Neural progenitor cell (in vitro differentiated cells): ENCODE measurements around the gene UBAC1. TPM values are rescaled to one million over a fixed set of nuclear protein-coding genes. Genes with fewer than 3 reads are reported as not detected.

Experiments
- DNase-seq: peaks from one replicate; pipeline ENCODE4 v3.0.0-alpha.2; 2016; ENCODE audit warnings: low spot score
- H2AFZ ChIP-seq: fragments of 200-600 bp; sonication (generic); replicated peaks from 2 replicates; pipeline ENCODE4 v1.6.1; 2016; ENCODE audit warnings: antibody characterized with exemption
- H3F3A ChIP-seq: fragments of 200-600 bp; sonication (generic); 2 replicates; pipeline ENCODE4 v1.6.1; 2016; ENCODE audit warnings: antibody characterized with exemption, low read depth
- H3K27ac ChIP-seq: fragments of 200-600 bp; sonication (generic); 2 replicates; pipeline ENCODE4 v1.5.1; 2016; ENCODE audit warnings: mild to moderate bottlenecking
- H3K27me3 ChIP-seq: fragments of 200-600 bp; sonication (generic); 2 replicates; pipeline ENCODE4 v1.6.1; 2016; ENCODE audit warnings: mild to moderate bottlenecking, moderate library complexity
- H3K36me3 ChIP-seq: fragments of 200-600 bp; sonication (generic); 2 replicates; pipeline ENCODE4 v1.5.1; 2016
- H3K4me1 ChIP-seq: fragments of 200-600 bp; sonication (generic); 2 replicates; pipeline ENCODE4 v1.6.1; 2016; ENCODE audit warnings: mixed run types
- H3K4me2 ChIP-seq: fragments of 200-600 bp; sonication (generic); 2 replicates; pipeline ENCODE4 v1.6.1; 2016
- H3K4me3 ChIP-seq: fragments of 200-600 bp; sonication (generic); 2 replicates; pipeline ENCODE4 v1.5.1; 2016
- H3K79me2 ChIP-seq: fragments of 200-600 bp; sonication (generic); 2 replicates; pipeline ENCODE4 v1.6.1; 2016; ENCODE audit warnings: low read depth
- H3K9ac ChIP-seq: fragments of 200-600 bp; sonication (generic); 2 replicates; pipeline ENCODE4 v1.6.1; 2016
- H3K9me3 ChIP-seq: fragments of 200-600 bp; sonication (generic); 2 replicates; pipeline ENCODE4 v1.5.1; 2016; ENCODE audit warnings: low read depth
- H4K20me1 ChIP-seq: fragments of 200-600 bp; sonication (generic); 2 replicates; pipeline ENCODE4 v1.6.1; 2016; ENCODE audit warnings: low read depth
- H3K27ac Mint-ChIP-seq: 3 replicates; pipeline ENCODE4 v1.8.0; 2021; ENCODE audit warnings: mixed read lengths
- H3K27me3 Mint-ChIP-seq: 2 replicates; pipeline ENCODE4 v1.8.0; 2022; ENCODE audit warnings: low read depth, mild to moderate bottlenecking, inconsistent platforms, moderate library complexity, mixed read lengths; ENCODE audit not compliant: insufficient read depth
- H3K36me3 Mint-ChIP-seq: 3 replicates; pipeline ENCODE4 v1.8.0; 2021; ENCODE audit warnings: mixed read lengths
- H3K4me1 Mint-ChIP-seq: 3 replicates; pipeline ENCODE4 v1.8.0; 2021; ENCODE audit warnings: mixed read lengths
- H3K4me3 Mint-ChIP-seq: 3 replicates; pipeline ENCODE4 v1.8.0; 2021; ENCODE audit warnings: mild to moderate bottlenecking, moderate library complexity, mixed read lengths
- H3K9me3 Mint-ChIP-seq: 3 replicates; pipeline ENCODE4 v1.8.0; 2020; ENCODE audit warnings: mixed read lengths
- EZH2 ChIP-seq: fragments of 200-600 bp; sonication (generic); IDR thresholded peaks from 2 replicates; pipeline ENCODE4 v1.6.1; 2017; ENCODE audit warnings: antibody characterized with exemption, mild to moderate bottlenecking, moderate library complexity
- EZH2phosphoT487 ChIP-seq: fragments of 200-600 bp; sonication (generic); IDR thresholded peaks from 2 replicates; pipeline ENCODE4 v1.6.1; 2017; ENCODE audit warnings: antibody characterized with exemption
- total RNA-seq: library from RNA; depleted of rRNA; stranded (reverse); fragments of >200 nt; gene quantifications from 2 replicates; pipeline ENCODE4 v1.2.3, GENCODE V29; 2015; ENCODE audit warnings: low replicate concordance
- TF ChIP-seq, protein P1 (sequence below): fragments of 200-600 bp; sonication (generic); IDR thresholded peaks from 2 replicates; pipeline ENCODE4 v1.5.1; 2017; ENCODE audit warnings: antibody characterized with exemption, mild to moderate bottlenecking

Gene UBAC1
- total RNA-seq, 1 donor from 2014 or later, result 66.0 TPM

DNA sequence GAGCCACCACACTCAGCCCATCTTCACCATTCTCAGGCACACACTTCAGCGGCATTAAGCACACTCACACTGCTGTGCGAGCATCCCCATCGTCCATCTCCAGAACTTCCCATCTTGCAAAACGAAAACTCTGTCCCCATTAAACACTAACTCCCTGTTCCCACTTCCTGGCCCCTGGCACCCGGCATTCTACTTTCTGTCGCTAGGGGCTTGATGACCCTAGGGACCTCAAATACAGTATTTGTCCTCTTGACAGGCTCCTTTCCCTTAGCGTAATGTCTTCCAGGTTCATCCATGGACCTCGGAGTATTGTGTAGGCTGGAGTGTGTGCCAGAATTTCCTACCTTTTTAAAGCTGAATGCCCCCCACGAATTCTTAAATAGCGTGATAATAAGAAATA is 14.7 kb upstream of the UBAC1 start:
- no peaks in the 10 kb centered on the region for H3K9me3 ChIP-seq

DNA sequence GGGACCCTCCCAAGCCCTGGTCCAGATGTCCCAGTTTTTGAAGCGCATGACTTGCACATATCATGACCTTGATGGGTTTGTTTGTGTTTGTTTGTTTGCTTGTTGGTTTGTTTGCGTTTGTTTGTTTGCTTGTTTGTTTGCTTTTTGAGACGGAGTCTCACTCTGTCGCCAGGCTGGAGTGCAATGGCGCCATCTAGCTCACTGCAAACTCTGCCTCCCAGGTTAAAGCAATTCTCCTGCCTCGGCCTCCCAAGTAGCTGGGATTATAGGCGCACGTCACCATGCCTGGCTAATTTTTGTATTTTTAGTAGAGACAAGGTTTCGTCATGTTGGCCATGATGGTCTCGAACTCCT is 13.0 kb upstream of the UBAC1 start:
- peaks cover 11% of the 10 kb centered on the region for H4K20me1 ChIP-seq
- Mint-ChIP-seq H3K27me3 (peaks cover 9% of the 10 kb centered on the region), H3K9me3 (no peaks in the 10 kb centered on the region), H3K4me3 (no peak overlapping the region), H3K4me1 (peaks cover 7% of the 10 kb centered on the region), H3K27ac (no peak overlapping the region), H3K36me3 (no peaks in the 10 kb centered on the region)
- H3K27ac ChIP-seq, result no peak overlapping the region
- H3K4me1 ChIP-seq, result peaks cover 7% of the 10 kb centered on the region
- H3K27me3 ChIP-seq, result peaks cover 14% of the 10 kb centered on the region
- H3F3A ChIP-seq, result no peaks in the 10 kb centered on the region
- DNase-seq, result no peak
- no peak overlapping the region for H3K4me3 ChIP-seq
- TF ChIP-seq EZH2phosphoT487, result no peak
- TF ChIP-seq, protein P1, sequence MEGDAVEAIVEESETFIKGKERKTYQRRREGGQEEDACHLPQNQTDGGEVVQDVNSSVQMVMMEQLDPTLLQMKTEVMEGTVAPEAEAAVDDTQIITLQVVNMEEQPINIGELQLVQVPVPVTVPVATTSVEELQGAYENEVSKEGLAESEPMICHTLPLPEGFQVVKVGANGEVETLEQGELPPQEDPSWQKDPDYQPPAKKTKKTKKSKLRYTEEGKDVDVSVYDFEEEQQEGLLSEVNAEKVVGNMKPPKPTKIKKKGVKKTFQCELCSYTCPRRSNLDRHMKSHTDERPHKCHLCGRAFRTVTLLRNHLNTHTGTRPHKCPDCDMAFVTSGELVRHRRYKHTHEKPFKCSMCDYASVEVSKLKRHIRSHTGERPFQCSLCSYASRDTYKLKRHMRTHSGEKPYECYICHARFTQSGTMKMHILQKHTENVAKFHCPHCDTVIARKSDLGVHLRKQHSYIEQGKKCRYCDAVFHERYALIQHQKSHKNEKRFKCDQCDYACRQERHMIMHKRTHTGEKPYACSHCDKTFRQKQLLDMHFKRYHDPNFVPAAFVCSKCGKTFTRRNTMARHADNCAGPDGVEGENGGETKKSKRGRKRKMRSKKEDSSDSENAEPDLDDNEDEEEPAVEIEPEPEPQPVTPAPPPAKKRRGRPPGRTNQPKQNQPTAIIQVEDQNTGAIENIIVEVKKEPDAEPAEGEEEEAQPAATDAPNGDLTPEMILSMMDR, result peak; percentile 41
- no peak overlapping the region for H3K4me2 ChIP-seq
- H3K9me3 ChIP-seq, result no peaks in the 10 kb centered on the region
- no peaks in the 10 kb centered on the region for H3K36me3 ChIP-seq
- no peak overlapping the region for H2AFZ ChIP-seq
- H3K79me2 ChIP-seq, result no peaks in the 10 kb centered on the region
- H3K9ac ChIP-seq, result no peak overlapping the region

More for the DNA sequence above, 14.7 kb upstream of the UBAC1 start:
- no peak for TF ChIP-seq EZH2
- TF ChIP-seq, protein P1, result peak; percentile 33
- TF ChIP-seq EZH2phosphoT487, result no peak
- peaks cover 7% of the 10 kb centered on the region for H3K4me1 ChIP-seq
- no peaks in the 10 kb centered on the region for H3F3A ChIP-seq
- H3K27ac Mint-ChIP-seq, result no peak overlapping the region
- H2AFZ ChIP-seq, result no peak overlapping the region
- no peak overlapping the region for H3K4me3 Mint-ChIP-seq
- no peak overlapping the region for H3K9ac ChIP-seq
- no peaks in the 10 kb centered on the region for H3K36me3 Mint-ChIP-seq
- no peaks in the 10 kb centered on the region for H3K9me3 Mint-ChIP-seq
- H3K4me2 ChIP-seq, result no peak overlapping the region
- H3K4me1 Mint-ChIP-seq, result peaks cover 7% of the 10 kb centered on the region
- peaks cover 5% of the 10 kb centered on the region for H3K27me3 Mint-ChIP-seq
- peaks cover 13% of the 10 kb centered on the region for H3K27me3 ChIP-seq
- no peak overlapping the region for H3K27ac ChIP-seq
- no peak overlapping the region for H3K4me3 ChIP-seq
- no peak for DNase-seq
- H3K36me3 ChIP-seq, result no peaks in the 10 kb centered on the region
- H3K79me2 ChIP-seq, result no peaks in the 10 kb centered on the region
- peaks cover 11% of the 10 kb centered on the region for H4K20me1 ChIP-seq

DNA sequence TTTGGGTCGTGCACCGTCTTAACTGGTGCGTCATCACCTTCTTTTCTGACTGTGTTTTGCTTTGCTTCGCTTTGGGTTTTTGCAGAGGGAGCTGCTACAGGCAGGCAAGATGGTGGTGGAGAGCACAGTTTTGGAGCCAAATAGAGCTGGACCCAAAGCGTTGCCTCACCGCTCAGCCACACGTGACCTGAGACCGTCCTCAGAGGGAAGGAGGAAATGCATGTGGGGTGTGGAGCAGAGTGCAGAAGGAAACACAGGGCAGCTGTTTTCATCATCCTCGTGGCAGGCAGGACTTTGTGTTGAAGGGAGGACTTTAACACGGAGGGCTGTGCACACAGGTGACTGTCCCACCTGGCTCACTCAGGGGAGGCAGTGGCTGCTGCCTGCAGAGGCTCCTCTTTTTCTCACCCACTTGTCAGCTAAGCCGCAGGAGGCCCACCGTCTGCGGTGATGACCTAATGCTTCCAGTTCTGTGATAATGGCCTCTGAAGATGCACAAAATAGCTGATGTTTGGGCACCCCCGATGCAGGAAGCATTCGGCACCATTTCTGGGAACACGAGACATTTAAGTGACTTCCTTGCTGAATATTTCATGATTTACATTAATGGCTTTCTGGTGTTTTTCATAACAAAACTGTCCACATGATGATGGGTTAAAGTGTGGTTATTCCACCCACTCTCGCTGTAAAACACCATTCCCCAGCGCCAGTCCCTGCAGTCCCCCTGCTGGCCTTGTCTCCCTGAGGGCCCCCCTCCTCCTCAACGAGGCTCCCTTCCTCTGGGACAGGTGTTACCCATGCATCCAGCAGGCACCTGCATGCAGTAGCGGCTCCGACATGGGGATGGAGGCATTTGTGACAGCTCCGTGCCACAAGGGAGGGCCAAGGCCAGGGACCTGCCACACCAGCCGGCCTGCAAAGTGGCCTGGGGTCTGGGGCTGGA is 12.4 kb upstream of the UBAC1 start:
- H3K36me3 Mint-ChIP-seq, result no peaks in the 10 kb centered on the region

More for the DNA sequence above, 12.4 kb upstream of the UBAC1 start:
- no peak overlapping the region for H3K27ac Mint-ChIP-seq
- TF ChIP-seq, protein P1, result no peak
- TF ChIP-seq EZH2 (no peak), EZH2phosphoT487 (no peak)
- H3K36me3 ChIP-seq, result no peaks in the 10 kb centered on the region
- H3K9me3 ChIP-seq, result no peaks in the 10 kb centered on the region
- peaks cover 2% of the 10 kb centered on the region for H3F3A ChIP-seq
- H3K4me1 ChIP-seq, result peaks cover 7% of the 10 kb centered on the region
- peaks cover 14% of the 10 kb centered on the region for H3K27me3 ChIP-seq
- no peaks in the 10 kb centered on the region for H3K79me2 ChIP-seq
- H3K4me3 Mint-ChIP-seq, result no peak overlapping the region
- peaks cover 7% of the 10 kb centered on the region for H3K4me1 Mint-ChIP-seq
- no peak overlapping the region for H3K27ac ChIP-seq
- no peak overlapping the region for H2AFZ ChIP-seq
- no peak for DNase-seq
- peaks cover 12% of the 10 kb centered on the region for H3K27me3 Mint-ChIP-seq
- no peaks in the 10 kb centered on the region for H3K9me3 Mint-ChIP-seq
- H3K9ac ChIP-seq, result no peak overlapping the region
- H3K4me3 ChIP-seq, result no peak overlapping the region
- no peak overlapping the region for H3K4me2 ChIP-seq
- peaks cover 11% of the 10 kb centered on the region for H4K20me1 ChIP-seq
